WTC11 (cell line): ENCODE measurements around the gene DYNLL1. TPM values are rescaled to one million over a fixed set of nuclear protein-coding genes. Genes with fewer than 3 reads are reported as not detected.
A peak's percentile ranks its signal among the peaks of the same experiment; 100 is the strongest.

Experiments used
- ATF1 ChIP-seq: sonication (generic); formaldehyde crosslinking; IDR thresholded peaks from 2 replicates; pipeline ENCODE4 v1.8.1; 2023; ENCODE audit warnings: mild to moderate bottlenecking, moderate library complexity, missing genetic modification reagents
- GABPB1 ChIP-seq: sonication (generic); formaldehyde crosslinking; IDR thresholded peaks from 2 replicates; pipeline ENCODE4 v1.8.1; 2023; ENCODE audit warnings: mild to moderate bottlenecking, missing genetic modification reagents
- NFYB ChIP-seq: sonication (generic); formaldehyde crosslinking; conservative IDR thresholded peaks from 2 replicates; pipeline ENCODE4 v1.8.0; 2022; ENCODE audit warnings: low read depth, missing genetic modification reagents
- SP1 ChIP-seq: sonication (generic); formaldehyde crosslinking; conservative IDR thresholded peaks from 2 replicates; pipeline ENCODE4 v1.8.1; 2022; ENCODE audit warnings: missing genetic modification reagents
- ZNF317 ChIP-seq: sonication (generic); formaldehyde crosslinking; IDR thresholded peaks from 2 replicates; pipeline ENCODE4 v1.8.1; 2023; ENCODE audit warnings: low read depth, mild to moderate bottlenecking, moderate library complexity, missing genetic modification reagents, borderline replicate concordance
- ZNF396 ChIP-seq: fragments of 250-450 bp; sonication (Bioruptor Pico); IDR thresholded peaks from 2 replicates; pipeline ENCODE4 v1.8.0; 2021; ENCODE audit warnings: mild to moderate bottlenecking, moderate library complexity, borderline replicate concordance
- total RNA-seq: library from RNA; stranded (reverse); gene quantifications from 3 replicates; pipeline ENCODE4 v1.2.3, GENCODE V29; 2021
- TF ChIP-seq, protein P1 (sequence below): fragments of 250-450 bp; sonication (Bioruptor Pico); conservative IDR thresholded peaks from 2 replicates; pipeline ENCODE4 v1.9.0; 2021; ENCODE audit warnings: mild to moderate bottlenecking
- TF ChIP-seq, protein P2 (sequence below): sonication (generic); formaldehyde crosslinking; IDR thresholded peaks from 2 replicates; pipeline ENCODE4 v1.8.1; 2022; ENCODE audit warnings: low read depth, mild to moderate bottlenecking, moderate library complexity, missing genetic modification reagents, borderline replicate concordance
- TF ChIP-seq, protein P3 (sequence below): sonication (generic); formaldehyde crosslinking; IDR thresholded peaks from 2 replicates; pipeline ENCODE4 v1.8.0; 2023; ENCODE audit warnings: mild to moderate bottlenecking, missing genetic modification reagents
- TF ChIP-seq, protein P4 (sequence below): fragments of 250-450 bp; sonication (Bioruptor Pico); IDR thresholded peaks from 2 replicates; pipeline ENCODE4 v1.9.0; 2021; ENCODE audit warnings: mild to moderate bottlenecking
- TF ChIP-seq, protein P5 (sequence below): sonication (generic); formaldehyde crosslinking; IDR thresholded peaks from 2 replicates; pipeline ENCODE4 v1.8.0; 2022; ENCODE audit warnings: mild to moderate bottlenecking, missing genetic modification reagents
- TF ChIP-seq, protein P6 (sequence below): sonication (generic); formaldehyde crosslinking; IDR thresholded peaks from 2 replicates; pipeline ENCODE4 v1.8.0; 2023; ENCODE audit warnings: missing genetic modification reagents, mild to moderate bottlenecking, borderline replicate concordance

The DYNLL1 gene
- total RNA-seq, 1 experiment from 2014 or later = 327 TPM

DNA sequence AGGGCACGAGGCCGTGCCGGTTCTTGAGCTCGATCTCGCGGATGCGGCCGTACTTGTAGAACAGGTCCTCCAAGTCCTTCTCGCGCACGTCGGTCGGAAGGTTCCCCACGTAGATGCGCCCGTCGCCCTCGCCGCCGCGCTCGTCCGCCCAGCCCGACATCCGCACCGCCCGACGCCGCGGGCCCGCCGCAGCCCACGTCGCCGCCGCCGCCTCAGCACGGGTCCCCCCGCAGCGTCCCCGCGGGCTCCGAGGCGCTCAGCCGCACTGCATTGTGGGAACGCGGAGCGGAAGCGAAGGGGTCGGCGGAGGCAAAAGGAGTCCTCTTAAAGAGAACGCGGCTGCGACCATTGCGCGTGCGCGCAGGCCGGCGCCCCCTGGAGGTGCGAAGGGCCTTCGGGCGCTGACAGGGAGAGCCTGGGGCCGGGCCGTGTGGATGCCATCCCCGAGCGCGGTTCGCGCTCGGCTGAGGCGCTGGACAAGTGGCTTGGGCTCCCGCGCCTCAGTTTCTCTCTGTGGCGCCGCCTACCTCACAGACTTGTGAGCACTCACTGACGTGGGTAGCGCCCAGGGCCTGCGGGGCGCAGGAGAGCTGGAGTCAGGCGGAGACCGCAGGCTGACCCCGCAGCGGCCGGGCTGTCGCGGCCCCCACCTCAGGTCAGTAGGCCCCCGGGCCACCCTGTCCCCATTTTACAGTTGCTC, 26.3 kb upstream of the DYNLL1 start, which contains the start of gene SRSF9 (continued):
- TF ChIP-seq, protein P1, sequence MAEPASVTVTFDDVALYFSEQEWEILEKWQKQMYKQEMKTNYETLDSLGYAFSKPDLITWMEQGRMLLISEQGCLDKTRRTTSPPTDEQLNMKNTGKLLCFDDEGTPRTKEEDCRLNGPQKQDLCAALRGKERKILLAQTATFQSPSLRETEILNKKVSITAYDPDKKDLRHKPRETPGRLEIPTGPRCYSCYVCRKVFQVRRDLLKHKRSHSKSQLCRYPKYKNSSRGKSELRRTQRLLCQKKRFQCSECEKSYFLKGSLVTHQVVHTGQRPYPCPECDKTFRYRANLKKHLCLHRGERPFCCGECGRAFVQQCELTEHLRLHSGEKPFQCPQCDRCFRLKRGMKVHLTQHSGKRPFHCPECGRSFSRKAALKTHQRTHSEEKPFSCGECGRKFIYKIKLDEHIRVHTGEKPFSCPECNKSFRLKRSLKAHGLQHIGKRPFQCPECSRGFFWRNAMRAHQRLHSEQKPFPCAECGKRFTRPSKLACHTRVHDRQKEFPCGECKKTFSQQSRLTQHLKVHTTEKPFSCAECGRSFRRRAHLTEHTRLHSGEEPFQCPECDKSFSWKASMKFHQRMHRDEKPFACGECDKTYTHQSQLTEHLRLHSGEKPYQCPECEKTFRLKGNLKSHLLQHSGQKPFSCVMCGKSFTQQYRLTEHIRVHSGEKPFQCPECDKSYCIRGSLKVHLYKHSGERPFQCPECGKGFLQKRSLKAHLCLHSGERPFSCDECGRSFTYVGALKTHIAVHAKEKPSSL (CRISPR knock-in tag) = no peak
- TF ChIP-seq NFYB (CRISPR knock-in tag) (no peak), ZNF396 (CRISPR knock-in tag) (no peak), SP1 (CRISPR knock-in tag) (peak; percentile 57), ATF1 (CRISPR knock-in tag) (no peak), ZNF317 (CRISPR knock-in tag) (0 out of 2 replicates have a peak, but pooled peaks have one; percentile 9), GABPB1 (peak; percentile 19; the same call in 1 of the 2 replicates)
- TF ChIP-seq, protein P2, sequence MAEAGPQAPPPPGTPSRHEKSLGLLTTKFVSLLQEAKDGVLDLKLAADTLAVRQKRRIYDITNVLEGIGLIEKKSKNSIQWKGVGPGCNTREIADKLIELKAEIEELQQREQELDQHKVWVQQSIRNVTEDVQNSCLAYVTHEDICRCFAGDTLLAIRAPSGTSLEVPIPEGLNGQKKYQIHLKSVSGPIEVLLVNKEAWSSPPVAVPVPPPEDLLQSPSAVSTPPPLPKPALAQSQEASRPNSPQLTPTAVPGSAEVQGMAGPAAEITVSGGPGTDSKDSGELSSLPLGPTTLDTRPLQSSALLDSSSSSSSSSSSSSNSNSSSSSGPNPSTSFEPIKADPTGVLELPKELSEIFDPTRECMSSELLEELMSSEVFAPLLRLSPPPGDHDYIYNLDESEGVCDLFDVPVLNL (CRISPR knock-in tag) = no peak
- TF ChIP-seq, protein P3, sequence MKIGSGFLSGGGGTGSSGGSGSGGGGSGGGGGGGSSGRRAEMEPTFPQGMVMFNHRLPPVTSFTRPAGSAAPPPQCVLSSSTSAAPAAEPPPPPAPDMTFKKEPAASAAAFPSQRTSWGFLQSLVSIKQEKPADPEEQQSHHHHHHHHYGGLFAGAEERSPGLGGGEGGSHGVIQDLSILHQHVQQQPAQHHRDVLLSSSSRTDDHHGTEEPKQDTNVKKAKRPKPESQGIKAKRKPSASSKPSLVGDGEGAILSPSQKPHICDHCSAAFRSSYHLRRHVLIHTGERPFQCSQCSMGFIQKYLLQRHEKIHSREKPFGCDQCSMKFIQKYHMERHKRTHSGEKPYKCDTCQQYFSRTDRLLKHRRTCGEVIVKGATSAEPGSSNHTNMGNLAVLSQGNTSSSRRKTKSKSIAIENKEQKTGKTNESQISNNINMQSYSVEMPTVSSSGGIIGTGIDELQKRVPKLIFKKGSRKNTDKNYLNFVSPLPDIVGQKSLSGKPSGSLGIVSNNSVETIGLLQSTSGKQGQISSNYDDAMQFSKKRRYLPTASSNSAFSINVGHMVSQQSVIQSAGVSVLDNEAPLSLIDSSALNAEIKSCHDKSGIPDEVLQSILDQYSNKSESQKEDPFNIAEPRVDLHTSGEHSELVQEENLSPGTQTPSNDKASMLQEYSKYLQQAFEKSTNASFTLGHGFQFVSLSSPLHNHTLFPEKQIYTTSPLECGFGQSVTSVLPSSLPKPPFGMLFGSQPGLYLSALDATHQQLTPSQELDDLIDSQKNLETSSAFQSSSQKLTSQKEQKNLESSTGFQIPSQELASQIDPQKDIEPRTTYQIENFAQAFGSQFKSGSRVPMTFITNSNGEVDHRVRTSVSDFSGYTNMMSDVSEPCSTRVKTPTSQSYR (CRISPR knock-in tag) = no peak
- TF ChIP-seq, protein P4, sequence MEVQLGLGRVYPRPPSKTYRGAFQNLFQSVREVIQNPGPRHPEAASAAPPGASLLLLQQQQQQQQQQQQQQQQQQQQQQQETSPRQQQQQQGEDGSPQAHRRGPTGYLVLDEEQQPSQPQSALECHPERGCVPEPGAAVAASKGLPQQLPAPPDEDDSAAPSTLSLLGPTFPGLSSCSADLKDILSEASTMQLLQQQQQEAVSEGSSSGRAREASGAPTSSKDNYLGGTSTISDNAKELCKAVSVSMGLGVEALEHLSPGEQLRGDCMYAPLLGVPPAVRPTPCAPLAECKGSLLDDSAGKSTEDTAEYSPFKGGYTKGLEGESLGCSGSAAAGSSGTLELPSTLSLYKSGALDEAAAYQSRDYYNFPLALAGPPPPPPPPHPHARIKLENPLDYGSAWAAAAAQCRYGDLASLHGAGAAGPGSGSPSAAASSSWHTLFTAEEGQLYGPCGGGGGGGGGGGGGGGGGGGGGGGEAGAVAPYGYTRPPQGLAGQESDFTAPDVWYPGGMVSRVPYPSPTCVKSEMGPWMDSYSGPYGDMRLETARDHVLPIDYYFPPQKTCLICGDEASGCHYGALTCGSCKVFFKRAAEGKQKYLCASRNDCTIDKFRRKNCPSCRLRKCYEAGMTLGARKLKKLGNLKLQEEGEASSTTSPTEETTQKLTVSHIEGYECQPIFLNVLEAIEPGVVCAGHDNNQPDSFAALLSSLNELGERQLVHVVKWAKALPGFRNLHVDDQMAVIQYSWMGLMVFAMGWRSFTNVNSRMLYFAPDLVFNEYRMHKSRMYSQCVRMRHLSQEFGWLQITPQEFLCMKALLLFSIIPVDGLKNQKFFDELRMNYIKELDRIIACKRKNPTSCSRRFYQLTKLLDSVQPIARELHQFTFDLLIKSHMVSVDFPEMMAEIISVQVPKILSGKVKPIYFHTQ (CRISPR knock-in tag) = no peak
- TF ChIP-seq, protein P5, sequence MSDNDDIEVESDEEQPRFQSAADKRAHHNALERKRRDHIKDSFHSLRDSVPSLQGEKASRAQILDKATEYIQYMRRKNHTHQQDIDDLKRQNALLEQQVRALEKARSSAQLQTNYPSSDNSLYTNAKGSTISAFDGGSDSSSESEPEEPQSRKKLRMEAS = peak; percentile 82
- TF ChIP-seq, protein P6, sequence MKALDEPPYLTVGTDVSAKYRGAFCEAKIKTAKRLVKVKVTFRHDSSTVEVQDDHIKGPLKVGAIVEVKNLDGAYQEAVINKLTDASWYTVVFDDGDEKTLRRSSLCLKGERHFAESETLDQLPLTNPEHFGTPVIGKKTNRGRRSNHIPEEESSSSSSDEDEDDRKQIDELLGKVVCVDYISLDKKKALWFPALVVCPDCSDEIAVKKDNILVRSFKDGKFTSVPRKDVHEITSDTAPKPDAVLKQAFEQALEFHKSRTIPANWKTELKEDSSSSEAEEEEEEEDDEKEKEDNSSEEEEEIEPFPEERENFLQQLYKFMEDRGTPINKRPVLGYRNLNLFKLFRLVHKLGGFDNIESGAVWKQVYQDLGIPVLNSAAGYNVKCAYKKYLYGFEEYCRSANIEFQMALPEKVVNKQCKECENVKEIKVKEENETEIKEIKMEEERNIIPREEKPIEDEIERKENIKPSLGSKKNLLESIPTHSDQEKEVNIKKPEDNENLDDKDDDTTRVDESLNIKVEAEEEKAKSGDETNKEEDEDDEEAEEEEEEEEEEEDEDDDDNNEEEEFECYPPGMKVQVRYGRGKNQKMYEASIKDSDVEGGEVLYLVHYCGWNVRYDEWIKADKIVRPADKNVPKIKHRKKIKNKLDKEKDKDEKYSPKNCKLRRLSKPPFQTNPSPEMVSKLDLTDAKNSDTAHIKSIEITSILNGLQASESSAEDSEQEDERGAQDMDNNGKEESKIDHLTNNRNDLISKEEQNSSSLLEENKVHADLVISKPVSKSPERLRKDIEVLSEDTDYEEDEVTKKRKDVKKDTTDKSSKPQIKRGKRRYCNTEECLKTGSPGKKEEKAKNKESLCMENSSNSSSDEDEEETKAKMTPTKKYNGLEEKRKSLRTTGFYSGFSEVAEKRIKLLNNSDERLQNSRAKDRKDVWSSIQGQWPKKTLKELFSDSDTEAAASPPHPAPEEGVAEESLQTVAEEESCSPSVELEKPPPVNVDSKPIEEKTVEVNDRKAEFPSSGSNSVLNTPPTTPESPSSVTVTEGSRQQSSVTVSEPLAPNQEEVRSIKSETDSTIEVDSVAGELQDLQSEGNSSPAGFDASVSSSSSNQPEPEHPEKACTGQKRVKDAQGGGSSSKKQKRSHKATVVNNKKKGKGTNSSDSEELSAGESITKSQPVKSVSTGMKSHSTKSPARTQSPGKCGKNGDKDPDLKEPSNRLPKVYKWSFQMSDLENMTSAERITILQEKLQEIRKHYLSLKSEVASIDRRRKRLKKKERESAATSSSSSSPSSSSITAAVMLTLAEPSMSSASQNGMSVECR (CRISPR knock-in tag) = peak; percentile 89
